CD4-positive, alpha-beta T cell treated with Interleukin-6 at 100 ng/mL for 8 hours (primary cell): Measurements from ENCODE around the gene EPSTI1.
"Not testable (repeated sequence)": the region's sequence is repeated elsewhere in the genome, so short reads cannot be mapped to it uniquely, and the experiment has no call there.

ENCODE experiments used
- DNase-seq: peaks from one replicate; pipeline ENCODE4 v3.0.0-alpha.2; 2020; ENCODE audit warnings: mixed read lengths, low spot score

Gene EPSTI1

DNA sequence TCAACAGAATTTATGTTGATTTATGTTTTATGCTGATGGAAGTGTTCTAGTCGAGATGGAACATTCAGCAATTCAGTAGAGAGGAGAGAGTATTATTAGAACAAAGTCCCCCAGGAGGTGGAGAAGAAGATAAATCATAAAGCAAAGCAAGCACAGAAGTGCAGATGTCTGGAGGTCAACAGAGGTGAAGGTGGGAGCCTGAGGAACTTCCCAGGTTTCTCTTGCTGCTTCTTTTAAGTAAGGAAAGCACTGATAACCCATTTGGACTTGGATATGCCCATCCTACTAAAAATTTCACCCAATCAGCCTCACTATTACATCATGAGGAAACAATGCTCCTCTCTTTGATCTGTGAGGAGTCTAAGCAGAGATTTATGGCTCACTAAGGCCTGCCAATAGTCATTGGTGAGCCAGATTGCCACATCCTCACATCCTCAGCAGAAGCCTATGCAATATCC, 98.8 kb downstream of the EPSTI1 start:
- DNase-seq: no peak

DNA sequence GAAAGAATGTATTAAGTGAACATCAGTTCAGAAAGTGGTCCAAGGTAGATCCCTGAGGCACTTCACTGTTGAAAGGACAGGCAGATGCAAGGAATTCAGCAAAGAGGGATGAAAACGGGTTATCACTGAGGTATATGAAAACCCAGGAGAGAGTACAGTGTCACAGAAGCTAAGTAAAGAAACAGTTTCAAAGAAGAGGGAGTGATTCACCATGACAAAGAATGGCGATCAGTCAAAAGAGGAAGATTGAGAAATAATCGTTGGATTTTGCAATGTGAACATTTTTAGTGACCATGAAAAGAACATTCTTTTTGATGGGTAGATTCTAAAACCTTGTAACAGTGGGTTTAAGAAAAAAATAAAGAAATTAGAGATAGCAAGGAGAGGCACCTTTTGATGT, 99.3 kb downstream of the EPSTI1 start:
- DNase-seq: no peak

GRCh38 chr13:42891591-42891990, 100.5 kb downstream of the EPSTI1 start:
- no peak for DNase-seq

DNA sequence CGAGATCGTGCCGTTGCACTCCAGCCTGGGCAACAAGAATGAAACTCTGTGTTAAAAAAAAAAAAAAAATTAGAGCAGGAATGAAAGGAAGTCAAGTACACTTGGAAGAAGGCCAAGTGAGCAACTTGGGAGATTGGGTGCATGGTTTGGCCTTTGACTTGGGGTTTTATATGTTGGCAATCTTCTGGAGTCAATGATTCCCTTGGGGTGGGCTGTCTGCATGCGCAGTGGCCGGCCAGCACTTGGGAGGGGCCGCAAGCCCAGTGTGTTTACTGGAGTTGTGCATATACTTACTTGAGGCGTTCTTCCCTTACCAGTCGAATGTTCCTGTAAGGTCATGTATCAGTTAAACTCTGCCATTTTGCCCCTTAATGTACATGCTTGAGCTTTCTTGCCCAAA, 106.7 kb downstream of the EPSTI1 start:
- DNase-seq: no peak

DNA sequence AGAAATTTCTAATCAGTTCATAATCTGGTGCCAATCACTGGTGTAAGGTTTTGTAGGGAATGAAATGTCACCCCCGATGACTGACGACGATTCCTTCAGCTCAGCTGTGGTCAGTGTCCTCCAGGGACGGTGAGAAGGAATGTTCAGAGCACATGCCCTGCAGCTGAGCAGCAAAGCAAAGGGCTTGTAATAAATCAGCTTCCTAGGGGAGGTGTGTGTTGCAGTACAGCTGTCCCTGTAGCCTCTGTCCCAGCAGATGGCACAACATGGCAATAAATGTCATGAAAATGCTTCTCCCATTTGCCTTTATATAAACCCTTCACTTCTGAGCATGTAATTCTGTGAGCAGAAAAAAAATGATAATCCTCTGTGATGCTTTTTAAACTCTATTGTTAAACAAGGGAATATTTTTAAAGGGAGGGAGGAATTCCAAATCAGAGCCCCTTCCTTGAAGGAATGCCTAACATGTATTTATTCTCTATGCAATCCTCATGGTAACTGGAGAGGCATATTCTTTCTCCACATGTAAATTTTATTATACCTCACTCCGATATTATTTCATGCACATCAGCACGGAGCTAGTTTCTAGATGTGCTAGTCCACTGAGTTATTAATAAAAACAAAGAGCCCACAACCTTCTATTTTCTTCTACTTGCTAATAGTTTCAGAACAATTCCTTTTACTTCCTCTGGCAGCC, 108.1 kb downstream of the EPSTI1 start:
- DNase-seq: no peak

- no peak for DNase-seq
Observed at GRCh38 chr13:42883142-42883541, 108.9 kb downstream of the EPSTI1 start.

DNA sequence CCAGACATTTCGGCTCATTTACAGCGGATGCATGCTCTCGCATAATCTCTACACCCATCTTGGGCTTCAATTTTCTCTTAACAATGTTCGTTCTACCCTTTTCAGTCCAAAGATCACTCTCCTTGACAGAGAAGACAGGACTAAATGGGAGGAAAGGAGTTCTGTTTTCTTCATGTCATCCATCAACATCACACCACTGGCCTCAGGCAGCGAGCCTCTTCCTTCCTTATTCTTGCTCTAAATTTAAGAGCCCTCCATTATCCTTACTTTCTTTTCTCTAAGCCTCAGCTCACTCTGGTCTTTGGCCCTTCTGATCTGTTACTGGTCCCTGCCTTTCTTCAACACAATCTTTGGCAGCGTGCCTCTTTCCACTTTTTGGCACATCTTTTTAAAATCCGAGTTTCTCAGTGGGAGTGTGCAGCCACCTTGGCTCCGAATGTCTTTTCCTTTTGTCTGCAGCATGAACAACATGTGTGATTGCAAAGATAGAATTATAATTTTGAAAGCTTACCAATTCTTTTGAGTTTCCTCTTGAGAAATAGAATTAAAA, 111.9 kb downstream of the EPSTI1 start:
- no peak for DNase-seq

DNA sequence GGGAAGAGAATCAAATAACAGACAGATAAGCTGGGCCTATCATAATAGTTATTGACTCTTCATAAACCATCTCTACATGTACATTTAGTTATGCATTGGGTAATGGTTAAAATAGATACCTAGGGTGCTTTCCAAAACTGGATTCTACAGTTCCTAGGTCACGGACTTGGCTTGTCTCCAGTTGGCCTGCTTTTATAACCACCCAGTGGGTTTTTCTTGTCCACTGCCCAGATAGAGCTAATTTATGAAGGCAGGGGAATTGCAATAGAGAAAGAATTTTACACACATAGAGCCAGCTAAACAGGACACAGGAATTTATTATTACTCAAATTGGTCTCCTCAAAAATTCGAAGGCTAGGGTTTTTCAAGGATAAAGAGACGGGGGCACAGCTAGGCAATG, 113.3 kb downstream of the EPSTI1 start:
- DNase-seq: no peak

- DNase-seq: no peak
Observed at GRCh38 chr13:42876887-42877545, 115.0 kb downstream of the EPSTI1 start.

DNA sequence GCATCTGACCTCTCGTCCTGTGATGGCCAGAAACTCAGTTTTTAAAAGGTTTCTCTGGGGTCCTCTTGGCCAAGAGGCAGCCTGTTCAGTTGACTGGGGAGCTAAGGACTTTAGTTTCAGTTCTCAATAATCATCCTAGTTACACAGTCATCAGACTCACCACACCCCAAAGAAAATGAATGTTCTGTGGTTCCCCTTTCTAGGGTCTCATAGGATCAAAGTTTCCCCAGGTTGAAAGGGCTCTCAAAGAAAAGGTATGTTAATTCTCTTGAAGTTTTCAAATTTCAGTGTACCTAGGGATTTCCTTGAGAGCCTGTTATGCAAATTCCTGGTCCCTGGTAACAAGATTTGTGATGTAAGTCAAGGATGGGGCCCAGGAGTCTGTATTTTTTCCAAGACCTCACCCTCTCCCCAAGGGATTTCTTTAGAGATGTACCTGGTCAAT, 115.7 kb downstream of the EPSTI1 start:
- DNase-seq: no peak

DNA sequence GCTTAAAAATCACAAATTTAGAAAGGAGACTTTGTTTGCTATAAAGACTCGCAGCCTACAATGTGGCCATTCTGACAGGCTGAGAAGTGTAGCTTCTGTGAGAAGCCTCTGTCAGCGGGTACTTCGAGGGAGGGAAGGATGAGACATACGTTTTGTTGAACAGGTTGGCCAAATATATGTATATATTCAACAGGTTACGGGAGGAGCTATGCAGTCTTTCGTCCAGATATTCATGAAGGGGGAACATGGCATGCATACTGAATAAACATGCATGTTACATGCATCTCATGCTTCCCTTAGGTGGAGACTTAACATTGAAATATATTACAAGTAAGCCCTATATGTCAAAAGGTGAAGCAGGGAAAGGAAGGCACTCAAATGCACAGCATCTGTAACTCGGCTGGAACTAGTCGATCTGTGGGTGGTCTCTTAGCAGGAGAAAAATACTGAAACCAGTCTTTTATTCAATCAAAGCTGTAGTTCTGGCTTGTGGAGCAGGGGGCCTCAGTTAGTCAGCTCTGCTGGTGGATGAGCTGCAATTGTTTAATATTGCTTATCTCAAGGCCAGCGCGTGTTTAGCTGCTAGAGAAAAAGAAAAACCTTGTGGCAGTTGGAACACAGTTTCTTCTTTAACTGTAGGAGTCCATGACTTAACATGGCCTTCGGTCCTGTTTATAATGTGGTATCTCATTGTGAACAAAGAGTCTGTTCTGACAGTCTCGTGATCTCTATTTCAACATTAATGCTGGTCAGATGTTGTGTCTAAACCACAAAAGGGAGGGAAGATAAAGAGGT, 116.4 kb downstream of the EPSTI1 start:
- no peak for DNase-seq

- DNase-seq: no peak
Observed at GRCh38 chr13:42874221-42874620, 117.8 kb downstream of the EPSTI1 start.

- DNase-seq: no peak
Observed at GRCh38 chr13:42873081-42873480, 119.0 kb downstream of the EPSTI1 start.

GRCh38 chr13:42867232-42867631, 124.8 kb downstream of the EPSTI1 start:
- DNase-seq: no peak

DNA sequence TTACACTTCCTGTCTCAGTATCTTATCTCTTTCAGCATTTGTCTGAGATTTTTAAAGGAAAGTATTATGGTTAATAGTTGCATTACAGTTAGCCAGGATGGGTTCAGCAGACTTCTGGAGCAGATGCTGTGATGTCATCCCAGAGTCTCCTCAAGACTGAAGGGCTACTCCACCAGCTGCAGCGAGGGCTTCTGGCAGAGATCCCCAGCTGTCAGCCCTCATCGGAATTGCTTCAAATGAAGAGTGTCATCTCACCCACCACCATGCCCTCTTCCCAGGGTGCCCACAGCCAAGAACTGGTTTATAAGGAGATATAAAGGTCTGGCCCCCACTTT, 126.3 kb downstream of the EPSTI1 start:
- DNase-seq: no peak

DNA sequence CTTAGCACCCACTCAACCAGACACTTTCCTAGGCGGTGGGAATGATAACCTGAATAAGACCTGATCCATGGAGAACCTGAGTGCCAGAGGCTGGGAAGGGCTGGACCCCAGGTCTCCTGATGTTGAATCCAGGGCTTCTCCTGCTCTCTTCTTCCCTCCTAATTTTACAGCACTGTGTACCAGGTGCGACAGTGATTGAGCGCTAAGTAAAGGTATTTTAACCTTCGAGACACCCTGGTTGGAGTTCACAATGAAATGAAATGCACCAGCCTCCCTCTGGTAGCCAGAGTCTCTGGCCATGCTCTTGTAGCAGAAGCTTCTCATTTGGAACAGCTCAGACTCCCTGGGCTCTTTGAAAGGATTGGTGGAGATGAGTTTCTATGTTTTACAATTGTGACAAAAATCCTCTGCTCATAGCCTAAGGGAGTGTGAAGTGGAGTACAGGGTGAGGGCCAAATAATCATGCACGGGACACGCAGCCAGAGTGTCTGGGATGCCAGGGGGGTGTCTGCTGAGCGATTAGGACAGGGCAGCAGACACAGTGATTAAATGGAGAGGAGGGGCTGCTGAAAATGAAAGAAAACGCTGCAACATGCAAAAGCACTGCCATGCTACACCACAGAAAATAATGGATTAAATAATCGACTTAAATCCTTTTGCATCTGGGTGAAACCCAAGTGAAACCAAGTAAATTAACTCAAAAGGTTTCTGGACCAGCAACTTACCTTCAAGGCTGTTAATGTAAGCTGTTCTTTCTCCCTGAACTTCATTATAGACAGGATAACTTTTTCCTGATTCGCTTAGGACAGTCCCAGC, 126.9 kb downstream of the EPSTI1 start:
- DNase-seq: no peak

GRCh38 chr13:42862370-42862769, 129.7 kb downstream of the EPSTI1 start:
- DNase-seq: not testable (repeated sequence)

DNA sequence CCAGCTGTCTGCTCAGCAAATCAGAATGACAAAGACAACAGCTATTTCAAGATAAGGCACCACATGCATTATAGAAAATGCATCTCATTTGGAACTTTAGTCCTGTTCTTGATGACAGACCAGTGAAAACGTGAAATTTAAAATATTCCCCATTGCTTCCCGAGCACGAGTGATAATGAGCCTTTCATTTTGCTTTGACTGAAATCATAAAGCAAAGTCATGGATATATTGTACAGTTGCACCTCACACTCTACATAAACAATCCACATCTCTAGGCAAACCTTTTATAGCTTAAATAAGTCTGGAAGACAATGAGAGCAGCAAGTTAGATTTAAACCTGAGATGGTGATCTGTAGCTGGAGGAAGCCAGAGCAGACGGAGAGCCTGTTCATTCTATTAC, 131.6 kb downstream of the EPSTI1 start:
- DNase-seq: no peak

- no peak for DNase-seq
Observed at GRCh38 chr13:42859760-42860159, 132.3 kb downstream of the EPSTI1 start.

DNA sequence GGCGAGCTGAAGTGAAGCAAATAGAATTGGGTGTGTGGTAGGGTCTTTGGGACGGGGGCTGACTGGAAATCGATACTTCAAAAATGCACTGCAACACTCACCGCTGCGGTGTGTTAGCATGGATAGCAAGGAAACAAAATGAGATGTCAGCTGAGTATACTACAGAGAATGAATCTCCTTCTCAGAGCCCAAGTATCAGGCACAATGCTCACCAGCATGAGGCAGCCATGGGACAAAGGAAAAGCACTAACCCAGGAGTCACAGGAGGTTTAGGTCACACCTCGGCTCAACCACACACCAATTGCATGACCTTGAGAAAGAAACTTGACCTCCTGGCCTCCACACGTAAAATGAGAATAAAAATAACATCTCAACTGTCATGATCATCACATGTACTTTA, 136.6 kb downstream of the EPSTI1 start:
- no peak for DNase-seq

DNA sequence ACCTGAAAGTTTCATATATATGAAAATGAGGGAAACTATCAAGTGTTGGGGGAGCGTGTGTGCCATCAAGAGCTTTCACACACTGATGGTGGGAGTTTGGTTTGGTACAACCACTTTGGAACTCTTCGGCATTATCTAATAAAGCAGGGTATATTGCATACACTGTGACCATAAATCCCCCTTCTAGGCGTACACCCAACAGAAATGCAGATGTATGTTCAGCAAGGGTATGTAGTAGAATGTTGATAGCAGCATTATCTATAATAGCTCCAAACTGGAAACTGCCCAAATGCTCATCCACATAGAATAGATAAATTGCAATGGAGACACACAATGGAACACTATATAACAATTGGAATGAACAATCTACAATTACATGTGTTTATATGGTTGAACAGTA, 139.9 kb downstream of the EPSTI1 start:
- DNase-seq: no peak

GRCh38 chr13:42849200-42849599, 142.8 kb downstream of the EPSTI1 start:
- DNase-seq: no peak
